BJ (cell line): ENCODE data around the gene POU2AF2. TPM values are rescaled to one million over a fixed set of nuclear protein-coding genes. Genes with fewer than 3 reads are reported as not detected.

Source experiments
- CTCF ChIA-PET: fragments of 350-600 bp; formaldehyde crosslinking; extraction: SDS; loops from one replicate; lab custom pipeline; 2021; ENCODE audit warnings: antibody characterized with exemption, inconsistent platforms; lab: Yijun Ruan, JAX
- POLR2A ChIA-PET: fragments of 300-600 bp; sonication (Branson Sonifier 250); formaldehyde crosslinking; extraction: SDS; loops from one replicate; lab custom pipeline; 2021; ENCODE audit warnings: antibody characterized with exemption; lab: Charles Lee
- DNase-seq: peaks from one replicate; pipeline ENCODE4 v3.0.0-alpha.2; 2011; ENCODE audit warnings: low read depth
- H3K27me3 ChIP-seq: 2 replicates; pipeline ENCODE4 v1.6.0; 2011; ENCODE audit warnings: low read length; ENCODE audit not compliant: control insufficient read depth, insufficient read depth
- H3K36me3 ChIP-seq: 2 replicates; pipeline ENCODE4 v1.5.1; 2011; ENCODE audit warnings: low read length; ENCODE audit not compliant: control insufficient read depth, insufficient read depth
- H3K4me3 ChIP-seq: 2 replicates; pipeline ENCODE4 v1.5.1; 2011; ENCODE audit warnings: low read depth, mild to moderate bottlenecking, control low read depth, low read length
- polyA plus RNA-seq: library from polyadenylated mRNA; depleted of rRNA; stranded (reverse); fragments of >200 nt; gene quantifications from 2 replicates; pipeline ENCODE4 v1.2.3, GENCODE V29; 2011; rRNA removed
- TF ChIP-seq, protein P1 (sequence below): IDR thresholded peaks from 2 replicates; pipeline ENCODE4 v1.5.1; 2011; ENCODE audit warnings: low read depth, mild to moderate bottlenecking, control low read depth, inconsistent platforms, low read length, moderate library complexity; ENCODE audit not compliant: insufficient read depth

POU2AF2 gene
- polyA plus RNA-seq, 1 experiment = not detected

DNA sequence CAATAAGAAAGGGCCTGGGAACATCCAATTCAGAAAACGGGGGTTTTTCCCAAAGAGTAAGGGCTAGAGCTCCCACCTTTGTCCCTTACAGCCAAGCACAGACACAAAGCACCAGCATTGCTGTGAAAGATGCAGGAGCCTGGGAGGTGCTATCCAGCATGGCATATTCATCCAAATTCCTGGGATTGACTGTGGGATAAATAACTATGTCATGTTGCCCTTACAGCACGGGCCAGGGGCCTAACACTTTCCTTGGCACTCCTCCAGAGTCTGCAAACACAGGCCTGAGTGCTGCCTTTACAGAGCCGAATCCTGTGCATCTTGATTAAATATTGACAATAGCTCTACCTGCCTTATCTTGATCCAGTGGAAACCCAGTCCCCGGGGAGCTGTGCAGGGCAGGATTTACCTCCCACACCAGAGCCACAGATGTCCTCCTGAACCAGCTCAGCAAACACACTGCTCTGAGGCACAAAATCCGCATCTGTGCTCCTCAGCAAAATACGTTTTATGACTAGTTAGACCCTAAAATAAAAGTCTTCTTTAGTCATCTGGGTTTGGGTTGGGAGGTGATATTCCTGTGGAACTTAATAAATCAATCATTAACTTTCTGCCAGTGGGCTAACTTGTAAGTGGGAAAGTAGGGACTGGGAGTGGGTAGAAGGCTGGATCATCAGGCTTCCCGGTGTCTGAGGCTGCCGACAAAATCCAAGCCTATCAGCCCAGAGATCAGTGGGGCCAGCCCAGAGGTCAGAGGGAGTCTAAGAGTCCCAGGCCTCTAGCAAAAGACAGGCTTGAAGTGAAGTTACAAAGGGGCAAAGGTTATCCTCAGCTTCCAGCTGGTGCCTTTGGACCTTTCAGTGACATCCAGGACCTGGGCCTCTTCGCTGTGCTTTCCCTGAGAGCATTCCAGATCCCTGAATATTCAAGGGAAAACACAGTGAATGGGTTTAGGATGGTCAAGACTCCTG is 89.3 kb downstream of the POU2AF2 start:
- no peak overlapping the region for H3K4me3 ChIP-seq
- H3K27me3 ChIP-seq = no peaks in the 10 kb centered on the region; the same call in 1 of the 2 replicates
- POLR2A ChIA-PET = no interaction called here
- TF ChIP-seq, protein P1, sequence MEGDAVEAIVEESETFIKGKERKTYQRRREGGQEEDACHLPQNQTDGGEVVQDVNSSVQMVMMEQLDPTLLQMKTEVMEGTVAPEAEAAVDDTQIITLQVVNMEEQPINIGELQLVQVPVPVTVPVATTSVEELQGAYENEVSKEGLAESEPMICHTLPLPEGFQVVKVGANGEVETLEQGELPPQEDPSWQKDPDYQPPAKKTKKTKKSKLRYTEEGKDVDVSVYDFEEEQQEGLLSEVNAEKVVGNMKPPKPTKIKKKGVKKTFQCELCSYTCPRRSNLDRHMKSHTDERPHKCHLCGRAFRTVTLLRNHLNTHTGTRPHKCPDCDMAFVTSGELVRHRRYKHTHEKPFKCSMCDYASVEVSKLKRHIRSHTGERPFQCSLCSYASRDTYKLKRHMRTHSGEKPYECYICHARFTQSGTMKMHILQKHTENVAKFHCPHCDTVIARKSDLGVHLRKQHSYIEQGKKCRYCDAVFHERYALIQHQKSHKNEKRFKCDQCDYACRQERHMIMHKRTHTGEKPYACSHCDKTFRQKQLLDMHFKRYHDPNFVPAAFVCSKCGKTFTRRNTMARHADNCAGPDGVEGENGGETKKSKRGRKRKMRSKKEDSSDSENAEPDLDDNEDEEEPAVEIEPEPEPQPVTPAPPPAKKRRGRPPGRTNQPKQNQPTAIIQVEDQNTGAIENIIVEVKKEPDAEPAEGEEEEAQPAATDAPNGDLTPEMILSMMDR = no peak
- no peak for DNase-seq
- H3K36me3 ChIP-seq = no peaks in the 10 kb centered on the region
- CTCF ChIA-PET = interaction anchor here (1.7 to 1.8 kb wide), 2 partner anchors 12 to 88 kb away, joined by 4 to 6 read pairs; no protein-coding TSS in a partner anchor

DNA sequence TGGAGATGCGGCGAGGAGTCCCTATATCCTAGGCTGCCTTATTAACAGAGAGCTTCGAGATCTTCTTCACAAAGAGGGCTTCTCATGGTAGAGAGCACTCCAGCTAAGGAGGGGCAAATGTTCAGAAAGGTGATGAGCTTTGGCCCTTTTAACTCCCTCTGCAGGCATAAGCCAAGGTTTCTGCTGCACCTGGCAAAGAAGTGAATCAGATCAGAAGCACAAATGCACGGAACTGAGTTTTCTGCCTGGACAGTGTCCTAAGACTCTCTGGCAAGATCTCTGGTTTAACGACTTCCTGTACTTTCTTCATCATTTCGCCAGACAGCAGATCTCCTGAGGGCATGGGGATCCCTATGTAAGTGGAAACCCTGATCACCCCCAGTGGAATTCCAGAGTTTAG is 90.0 kb downstream of the POU2AF2 start:
- CTCF ChIA-PET = interaction anchor here (1.8 kb wide), 1 partner anchor 13 kb away, joined by 6 read pairs; no protein-coding TSS in a partner anchor
- H3K4me3 ChIP-seq = no peak overlapping the region
- no peaks in the 10 kb centered on the region for H3K27me3 ChIP-seq
- no peaks in the 10 kb centered on the region for H3K36me3 ChIP-seq
- DNase-seq = peak; percentile 19
- POLR2A ChIA-PET = no interaction called here
- TF ChIP-seq, protein P1 = no peak

Other genes with a start within 250 kb of the POU2AF2 start
- not detected in 2 replicates for gene POU2AF3, start 52.8 kb downstream of the POU2AF2 start, polyA plus RNA-seq
- not detected in 2 replicates for gene POU2AF1, start 133.6 kb downstream of the POU2AF2 start, polyA plus RNA-seq